ENCODE results near the gene SIK3.
A peak's percentile ranks its signal among the peaks of the same experiment; 100 is the strongest.

SIK3 gene

DNA sequence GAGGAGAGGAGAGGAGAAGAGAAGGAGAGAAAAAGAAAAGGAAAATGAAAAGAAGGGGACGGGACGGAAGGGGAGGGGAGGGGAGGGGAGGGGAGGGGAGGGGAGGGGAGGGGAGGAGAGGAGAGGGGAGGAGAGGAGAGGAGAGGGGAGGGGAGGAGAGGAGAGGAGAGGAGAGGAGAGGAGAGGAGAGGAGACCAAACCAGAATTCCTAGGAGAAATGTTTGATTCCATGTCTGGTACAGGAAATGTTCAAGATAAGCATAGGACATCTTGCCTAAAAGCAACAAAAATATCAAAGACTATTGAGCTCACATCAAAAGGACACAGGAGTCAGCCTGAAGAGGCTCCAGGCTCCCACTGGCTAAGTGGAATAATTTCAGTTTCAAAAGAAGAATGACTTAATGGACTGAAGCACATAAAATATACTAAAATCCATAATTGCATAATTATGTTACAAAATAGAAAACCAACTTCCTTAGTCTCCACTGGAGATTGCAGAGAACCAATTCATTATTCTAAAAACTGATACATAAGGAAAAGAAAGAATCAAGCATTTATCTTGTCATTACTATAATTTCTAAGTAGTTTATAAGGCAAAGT, 159.7 kb downstream of the SIK3 start:
- peaks cover 29% of the 10 kb centered on the region for H3K36me3 Mint-ChIP-seq
- H3K27ac Mint-ChIP-seq, result no peak overlapping the region

DNA sequence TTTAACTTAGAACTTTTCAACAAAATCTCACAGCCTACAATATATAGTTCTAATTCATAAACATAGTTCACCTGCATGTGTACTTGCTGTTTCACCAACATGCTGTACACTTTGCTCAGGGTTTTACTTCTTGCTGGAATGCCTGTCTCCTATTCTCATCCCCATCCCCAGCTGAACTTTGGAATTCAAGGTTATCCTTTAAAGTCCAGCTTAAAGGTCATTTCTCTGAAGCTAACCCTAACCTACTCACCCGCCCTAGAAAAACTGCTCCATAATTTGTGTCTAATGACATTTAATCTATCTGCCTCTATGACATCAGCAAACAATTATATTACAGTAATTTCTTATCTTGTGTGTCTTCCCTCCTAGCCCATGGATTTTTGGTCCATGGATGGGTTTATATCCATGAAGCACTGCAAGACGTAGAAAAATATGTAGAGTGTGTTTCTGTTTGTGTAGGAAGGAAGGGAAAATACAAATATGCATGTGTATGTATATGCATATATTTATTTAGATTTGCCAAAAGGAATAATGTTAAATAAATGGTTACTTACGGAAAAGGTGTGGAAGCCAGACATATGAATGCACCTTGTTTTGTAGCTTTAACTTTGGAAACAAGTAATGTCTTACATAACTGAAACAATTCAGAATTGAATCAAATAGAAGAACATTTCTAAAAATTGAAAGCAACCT, 161.3 kb downstream of the SIK3 start:
- no peak overlapping the region for H3K27ac Mint-ChIP-seq
- peaks cover 24% of the 10 kb centered on the region for H3K4me1 Mint-ChIP-seq
- no peak for DNase-seq (ENCODE audit: low spot score in 2 of 2)
- ATAC-seq, result no peak
- H3K36me3 Mint-ChIP-seq, result peaks cover 25% of the 10 kb centered on the region
- no peaks in the 10 kb centered on the region for H3K9me3 Mint-ChIP-seq
- H3K4me3 Mint-ChIP-seq, result no peak overlapping the region

More for the DNA sequence above, 159.7 kb downstream of the SIK3 start:
- ATAC-seq, result no peak
- no peaks in the 10 kb centered on the region for H3K9me3 Mint-ChIP-seq
- no peak overlapping the region for H3K4me3 Mint-ChIP-seq
- DNase-seq (ENCODE audit: low spot score in 2 of 2), result no peak
- H3K4me1 Mint-ChIP-seq, result peaks cover 17% of the 10 kb centered on the region

DNA sequence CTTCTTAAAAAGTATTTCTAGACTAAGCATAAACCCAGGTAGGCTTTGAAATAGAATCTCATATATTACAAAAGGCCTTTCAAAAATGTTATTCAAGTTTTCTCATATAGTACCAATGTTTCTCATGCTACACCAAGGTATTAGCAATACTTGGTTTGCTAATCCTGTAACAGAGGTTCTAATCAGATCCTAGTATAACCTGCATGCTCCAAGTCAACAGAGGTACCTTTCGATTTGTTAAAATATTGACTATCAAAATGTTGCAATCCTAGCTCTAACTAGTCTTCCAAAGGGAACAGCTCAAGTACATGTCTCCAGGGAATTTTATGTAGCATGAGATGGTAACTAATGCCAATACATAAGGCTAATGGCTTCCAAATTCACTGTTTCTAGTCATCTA, 162.7 kb downstream of the SIK3 start:
- ATAC-seq (no peak), DNase-seq (ENCODE audit: low spot score in 2 of 2) (no peak)
- H3K4me3 Mint-ChIP-seq, result no peak overlapping the region
- H3K9me3 Mint-ChIP-seq, result no peaks in the 10 kb centered on the region
- peaks cover 22% of the 10 kb centered on the region for H3K36me3 Mint-ChIP-seq
- H3K27ac Mint-ChIP-seq, result no peak overlapping the region
- H3K4me1 Mint-ChIP-seq, result peaks cover 38% of the 10 kb centered on the region

DNA sequence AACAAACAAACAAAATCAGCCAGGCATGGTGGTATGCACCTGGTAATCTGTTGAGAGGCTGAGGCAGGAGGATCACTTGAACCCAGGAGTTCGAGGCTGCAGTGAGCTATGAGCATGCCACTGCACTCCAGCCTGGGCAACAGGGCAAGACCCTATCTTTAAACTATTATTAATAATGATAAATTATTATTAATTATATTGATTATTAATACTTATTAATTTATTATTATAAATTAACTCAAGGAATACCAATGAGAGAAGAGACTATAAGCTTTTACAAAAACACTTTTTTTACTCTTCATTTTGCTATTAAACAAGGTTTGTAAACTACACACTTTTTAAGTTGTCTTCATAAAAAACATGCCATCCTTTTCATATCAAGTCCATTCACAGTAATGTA, 163.1 kb downstream of the SIK3 start:
- peaks cover 43% of the 10 kb centered on the region for H3K4me1 Mint-ChIP-seq
- no peak overlapping the region for H3K4me3 Mint-ChIP-seq
- peaks cover 18% of the 10 kb centered on the region for H3K36me3 Mint-ChIP-seq
- DNase-seq (ENCODE audit: low spot score in 2 of 2), result no peak
- no peaks in the 10 kb centered on the region for H3K9me3 Mint-ChIP-seq
- ATAC-seq, result no peak
- H3K27ac Mint-ChIP-seq, result no peak overlapping the region

DNA sequence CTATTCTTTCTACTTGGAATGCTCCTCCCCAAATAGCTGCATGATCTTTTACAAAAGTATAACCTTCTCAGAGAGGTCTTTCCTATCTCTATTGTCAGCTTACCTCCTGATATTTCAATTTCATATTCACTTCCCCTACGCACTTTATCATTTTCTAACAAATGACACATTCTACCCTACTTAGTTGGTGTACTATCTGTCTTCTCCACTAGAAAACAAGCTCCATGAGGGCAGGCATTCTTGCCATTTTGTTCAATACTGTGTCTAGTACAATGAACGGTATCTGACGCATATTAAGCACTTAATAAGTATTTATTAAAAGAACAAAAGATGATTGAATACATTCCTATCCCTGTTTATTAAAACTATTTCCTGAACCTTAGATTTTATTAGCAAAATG, 164.3 kb downstream of the SIK3 start:
- Mint-ChIP-seq H3K9me3 (no peaks in the 10 kb centered on the region), H3K27ac (peak overlapping the region; percentile 32), H3K36me3 (peaks cover 11% of the 10 kb centered on the region), H3K4me1 (peaks cover 52% of the 10 kb centered on the region), H3K4me3 (no peak overlapping the region)
- no peak for DNase-seq (ENCODE audit: low spot score in 2 of 2)
- ATAC-seq, result no peak

DNA sequence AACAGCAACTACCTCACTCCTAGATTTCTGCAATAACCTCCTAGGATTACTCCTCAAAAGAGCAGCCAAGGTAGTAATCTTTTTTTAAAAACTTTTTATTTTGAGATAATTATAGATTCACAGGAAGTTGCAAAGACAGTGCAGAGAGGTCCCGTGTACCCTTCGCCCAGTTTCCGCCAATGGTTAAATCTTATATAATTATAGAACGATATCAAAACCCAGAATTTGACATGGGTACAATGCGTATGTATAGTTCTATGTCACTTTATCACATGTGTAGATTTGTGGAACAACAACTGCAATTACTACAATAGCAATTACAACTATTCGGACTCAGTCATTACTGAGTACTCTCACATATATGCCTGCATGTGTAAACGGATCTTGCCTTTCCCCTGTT, 166.0 kb downstream of the SIK3 start:
- no peaks in the 10 kb centered on the region for H3K9me3 Mint-ChIP-seq
- H3K4me1 Mint-ChIP-seq, result peaks cover 70% of the 10 kb centered on the region
- H3K27ac Mint-ChIP-seq, result peak overlapping the region; percentile 90
- no peak for ATAC-seq
- peak overlapping the region; percentile 51 for H3K4me3 Mint-ChIP-seq
- H3K36me3 Mint-ChIP-seq, result peaks cover 14% of the 10 kb centered on the region
- DNase-seq (ENCODE audit: low spot score in 2 of 2), result no peak

DNA sequence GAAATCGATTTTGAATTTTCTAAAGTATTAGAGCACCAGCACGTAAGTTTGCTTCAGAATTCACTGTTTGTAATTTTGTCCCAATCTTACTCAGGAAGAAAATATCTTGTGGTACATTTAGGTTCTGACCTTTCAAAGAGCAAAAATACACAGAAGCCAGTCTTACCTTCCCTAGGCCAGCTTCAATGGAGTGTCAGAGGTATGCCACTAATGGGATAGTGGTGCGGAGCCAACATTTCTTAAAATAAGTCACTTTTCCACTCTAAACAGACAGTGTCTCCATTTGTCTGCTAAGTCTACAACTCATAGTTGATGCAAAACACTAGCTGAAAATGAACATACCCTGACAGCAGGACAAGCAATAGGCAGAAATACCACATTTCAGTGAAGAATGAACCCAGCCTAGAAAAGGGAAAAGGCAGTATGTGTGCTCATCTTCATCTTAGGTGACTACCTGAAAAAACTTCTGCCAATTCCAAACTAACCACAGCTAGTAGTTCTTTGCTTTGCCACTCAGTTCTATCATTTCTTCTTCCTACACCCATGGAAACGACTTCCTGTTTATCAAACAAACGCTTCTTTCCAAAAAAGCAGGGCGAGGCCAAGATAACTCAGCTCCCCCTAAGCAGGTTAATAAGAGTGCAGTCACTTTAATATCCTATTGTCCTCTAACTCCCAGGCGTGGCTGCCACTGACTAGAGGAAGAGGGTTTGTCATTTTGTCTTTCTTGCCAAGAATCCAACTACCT, 166.8 kb downstream of the SIK3 start:
- H3K4me1 Mint-ChIP-seq, result peaks cover 69% of the 10 kb centered on the region
- H3K4me3 Mint-ChIP-seq, result peak overlapping the region; percentile 51
- H3K36me3 Mint-ChIP-seq, result peaks cover 14% of the 10 kb centered on the region
- DNase-seq (ENCODE audit: low spot score in 2 of 2) (peak in 1 of 2 donors; percentile 65), ATAC-seq (peak; percentile 83)
- H3K27ac Mint-ChIP-seq, result peak overlapping the region; percentile 90
- H3K9me3 Mint-ChIP-seq, result no peaks in the 10 kb centered on the region

DNA sequence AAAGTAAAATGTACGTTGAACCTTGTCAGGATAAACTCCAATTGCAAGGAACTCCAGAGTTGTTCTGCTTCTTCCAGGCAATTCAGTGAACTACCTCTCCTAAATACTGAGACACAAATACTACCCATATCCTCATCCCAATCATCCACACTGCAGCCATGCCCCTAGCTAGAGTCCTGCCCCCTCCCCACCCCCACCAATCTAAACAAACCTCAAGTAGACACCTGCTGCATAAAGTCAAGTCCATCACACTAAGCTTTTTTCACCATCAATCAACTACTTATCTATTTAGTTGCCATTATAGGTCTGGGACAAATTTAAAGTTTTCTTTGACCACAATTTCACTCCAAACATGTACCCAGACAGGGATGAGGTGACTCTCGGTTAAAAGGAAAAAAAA, 167.6 kb downstream of the SIK3 start:
- H3K4me3 Mint-ChIP-seq, result peak overlapping the region; percentile 51
- peaks cover 74% of the 10 kb centered on the region for H3K4me1 Mint-ChIP-seq
- ATAC-seq (no peak), DNase-seq (ENCODE audit: low spot score in 2 of 2) (no peak)
- peaks cover 19% of the 10 kb centered on the region for H3K36me3 Mint-ChIP-seq
- peak overlapping the region; percentile 90 for H3K27ac Mint-ChIP-seq
- no peaks in the 10 kb centered on the region for H3K9me3 Mint-ChIP-seq

DNA sequence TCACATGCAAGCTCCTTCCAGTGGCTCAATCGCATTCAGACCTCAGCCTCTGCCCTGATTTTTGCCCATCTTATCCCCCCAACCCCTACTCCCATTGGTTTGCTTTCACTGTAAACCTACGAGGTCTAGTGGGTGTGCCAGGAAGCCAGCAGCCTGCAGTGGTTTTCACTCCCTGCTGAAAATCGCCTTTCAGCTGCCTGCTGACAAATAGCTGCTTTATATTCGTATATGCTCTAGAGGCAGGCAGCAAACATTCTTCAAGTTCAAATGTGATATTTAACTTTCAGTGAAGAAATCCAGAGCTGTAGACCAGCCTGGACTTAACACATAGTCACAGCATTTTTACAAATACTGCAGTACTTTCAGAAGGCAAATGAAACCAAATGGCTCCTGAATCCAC, 168.1 kb downstream of the SIK3 start:
- DNase-seq (ENCODE audit: low spot score in 2 of 2), result no peak
- peaks cover 76% of the 10 kb centered on the region for H3K4me1 Mint-ChIP-seq
- H3K27ac Mint-ChIP-seq, result peak overlapping the region; percentile 90
- H3K4me3 Mint-ChIP-seq, result peak overlapping the region; percentile 51
- H3K9me3 Mint-ChIP-seq, result no peaks in the 10 kb centered on the region
- ATAC-seq, result peak; percentile 22
- peaks cover 22% of the 10 kb centered on the region for H3K36me3 Mint-ChIP-seq

DNA sequence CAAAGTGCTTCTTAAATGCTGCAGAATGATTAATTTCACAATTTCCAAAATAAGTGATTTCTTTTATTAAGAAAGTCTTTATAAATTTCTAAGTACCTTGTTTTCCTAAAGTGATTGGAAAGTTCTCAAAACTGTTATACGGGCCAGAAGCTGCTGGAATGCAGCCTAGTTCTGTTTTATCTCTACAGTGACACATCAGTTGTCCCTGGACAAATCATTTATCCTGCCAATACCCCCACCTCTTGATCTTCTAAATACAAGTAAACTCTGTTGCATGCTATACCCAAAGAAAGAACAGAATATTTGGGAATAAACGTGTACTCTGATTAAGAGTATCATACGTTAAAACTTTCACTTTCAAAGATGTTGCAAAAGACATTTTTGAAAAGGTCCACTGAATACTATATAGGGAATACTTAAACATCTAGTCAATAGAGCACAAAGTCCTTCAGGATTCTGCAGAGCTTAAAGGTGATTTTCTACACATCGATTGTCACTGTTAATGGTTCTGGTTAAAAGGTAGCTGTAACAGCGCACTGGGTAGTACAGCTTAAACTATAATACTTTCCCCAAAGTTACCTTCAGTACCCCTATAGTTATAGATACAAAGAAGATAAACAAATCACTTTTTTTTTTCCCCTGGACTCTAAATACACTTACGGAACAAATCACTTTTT, 168.7 kb downstream of the SIK3 start:
- Mint-ChIP-seq H3K9me3 (no peaks in the 10 kb centered on the region), H3K4me1 (peaks cover 82% of the 10 kb centered on the region), H3K27ac (peak overlapping the region; percentile 90), H3K36me3 (peaks cover 28% of the 10 kb centered on the region), H3K4me3 (peak overlapping the region; percentile 51)
- no peak for ATAC-seq
- DNase-seq (ENCODE audit: low spot score in 2 of 2), result no peak

DNA sequence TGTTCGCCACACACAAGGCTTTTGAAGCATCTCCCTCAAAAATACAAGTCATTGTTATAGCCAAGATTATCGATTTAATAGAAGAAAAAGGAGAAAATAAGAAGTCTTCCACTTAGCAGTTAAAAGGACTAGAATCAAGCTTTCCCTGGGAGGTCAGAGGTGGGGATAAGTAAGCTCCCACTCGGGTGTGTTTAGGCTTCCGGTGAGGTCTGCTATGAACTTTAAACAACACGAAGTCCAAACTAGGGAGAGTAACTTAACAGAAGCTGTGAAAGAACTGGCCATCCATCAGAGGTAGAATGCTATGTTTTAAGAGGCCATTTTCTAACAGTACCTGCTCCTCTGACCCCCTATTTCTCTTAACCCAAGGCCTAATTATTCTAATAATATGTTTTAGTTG, 169.4 kb downstream of the SIK3 start:
- ATAC-seq (no peak), DNase-seq (ENCODE audit: low spot score in 2 of 2) (no peak)
- Mint-ChIP-seq H3K36me3 (peaks cover 35% of the 10 kb centered on the region), H3K4me1 (peaks cover 83% of the 10 kb centered on the region), H3K27ac (peak overlapping the region; percentile 90), H3K9me3 (no peaks in the 10 kb centered on the region), H3K4me3 (peak overlapping the region; percentile 51)

DNA sequence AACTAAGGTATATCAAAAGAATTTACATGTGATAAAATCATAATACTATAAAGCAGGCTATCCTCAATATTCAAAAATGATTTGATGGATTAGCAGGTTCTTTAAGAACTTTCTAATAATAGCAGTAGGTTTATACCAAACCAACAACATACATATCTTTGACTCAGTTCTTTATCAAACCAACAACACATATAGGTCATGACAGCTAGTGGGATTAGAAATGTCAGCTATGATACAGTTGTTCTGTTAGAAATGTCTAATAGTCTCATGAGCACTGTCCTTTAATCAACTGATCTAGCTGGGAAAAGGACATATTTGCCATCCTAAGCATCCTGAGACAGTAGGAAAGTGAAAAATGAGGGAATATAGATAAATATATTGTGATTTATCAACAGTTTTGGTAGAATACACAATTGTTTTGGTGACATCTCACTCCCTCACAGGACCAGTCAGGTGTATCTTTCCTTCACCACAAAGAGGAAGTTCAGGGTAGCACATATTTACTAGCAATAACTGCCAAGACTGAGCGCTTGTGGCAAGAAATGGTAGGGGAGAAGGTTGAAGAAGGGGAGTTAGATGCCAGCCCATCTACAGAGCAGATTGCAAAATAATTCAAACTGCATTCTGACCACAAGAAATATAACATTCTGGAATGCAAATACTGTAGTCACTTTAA, 170.0 kb downstream of the SIK3 start:
- no peak for DNase-seq (ENCODE audit: low spot score in 2 of 2)
- H3K4me3 Mint-ChIP-seq, result peak overlapping the region; percentile 51
- H3K27ac Mint-ChIP-seq, result peak overlapping the region; percentile 90
- peaks cover 77% of the 10 kb centered on the region for H3K4me1 Mint-ChIP-seq
- no peaks in the 10 kb centered on the region for H3K9me3 Mint-ChIP-seq
- H3K36me3 Mint-ChIP-seq, result peaks cover 41% of the 10 kb centered on the region
- ATAC-seq, result peak; percentile 49

DNA sequence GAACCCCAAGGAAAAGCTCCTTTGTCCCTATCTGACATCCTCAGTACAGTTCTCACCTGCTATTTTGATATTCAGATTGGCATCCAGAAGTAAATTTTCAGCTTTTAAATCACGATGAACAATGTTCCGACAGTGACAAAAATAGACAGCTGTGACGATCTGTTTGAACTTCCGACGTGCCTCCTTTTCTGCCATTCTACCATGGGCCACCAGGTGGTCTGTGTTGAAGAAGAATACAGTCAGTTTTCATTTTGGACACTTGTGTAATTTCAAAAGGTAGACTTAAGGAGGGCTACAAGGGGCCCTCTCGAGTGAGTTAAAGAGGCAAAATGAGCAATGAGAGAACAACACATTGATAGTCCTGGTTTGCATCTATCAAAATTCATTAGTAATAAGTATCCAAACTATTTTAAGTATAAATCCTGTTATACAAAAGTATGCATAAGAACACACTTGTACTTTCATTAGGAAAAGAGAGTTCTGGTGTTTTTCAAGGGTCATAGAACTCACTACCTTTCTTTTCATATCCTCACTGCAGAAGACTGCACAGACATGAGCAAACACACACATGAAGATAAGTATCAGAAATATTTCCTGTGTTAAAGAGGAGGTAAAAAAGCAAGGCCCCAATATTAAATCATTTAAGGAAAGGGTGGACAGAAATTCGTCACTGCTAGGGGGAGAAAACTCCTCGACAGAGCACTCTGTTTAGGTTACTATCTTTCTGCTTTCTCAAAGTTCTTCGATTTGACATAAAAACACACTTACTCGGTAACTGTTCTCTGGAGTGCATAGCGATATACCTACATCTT, 170.9 kb downstream of the SIK3 start:
- Mint-ChIP-seq H3K36me3 (peaks cover 50% of the 10 kb centered on the region), H3K4me3 (peak overlapping the region; percentile 51), H3K4me1 (peaks cover 72% of the 10 kb centered on the region), H3K9me3 (no peaks in the 10 kb centered on the region), H3K27ac (peak overlapping the region; percentile 90)
- DNase-seq (ENCODE audit: low spot score in 2 of 2) (no peak), ATAC-seq (peak; percentile 42)

DNA sequence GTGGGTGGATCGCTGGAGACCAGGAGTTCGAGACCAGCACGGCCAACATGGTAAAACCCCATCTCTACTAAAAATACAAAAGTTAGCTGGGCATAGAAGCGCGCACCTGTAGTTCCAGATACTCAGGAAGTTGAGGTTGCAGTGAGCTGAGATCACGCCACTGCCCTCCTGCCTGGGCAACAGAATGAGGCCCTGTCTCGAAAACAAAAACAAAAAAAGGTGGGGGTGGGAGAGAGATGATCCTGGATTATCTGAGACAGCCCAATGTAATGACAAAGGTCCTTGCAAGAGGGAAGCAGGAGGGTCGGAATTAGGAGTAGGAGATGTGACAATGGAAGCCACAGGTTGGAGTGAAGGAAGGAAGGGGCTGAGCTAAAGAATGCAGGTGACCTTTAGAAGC, 173.2 kb downstream of the SIK3 start:
- Mint-ChIP-seq H3K36me3 (peaks cover 73% of the 10 kb centered on the region), H3K27ac (peak overlapping the region; percentile 90), H3K4me3 (peak overlapping the region; percentile 58), H3K4me1 (peaks cover 56% of the 10 kb centered on the region), H3K9me3 (no peaks in the 10 kb centered on the region)
- DNase-seq (ENCODE audit: low spot score in 2 of 2) (no peak), ATAC-seq (peak; percentile 65)

Data from stimulated activated effector memory CD8-positive, alpha-beta T cell treated with anti-CD3 and anti-CD28 coated beads, Interleukin-12 subunit alpha, Interleukin-12 subunit beta, amount 100 ng/mL, for 72 hours (primary cell).